ENCODE measurements around the gene RBMS3.
"Not testable (repeated sequence)": the region's sequence is repeated elsewhere in the genome, so short reads cannot be mapped to it uniquely, and the experiment has no call there.

Gene RBMS3

DNA sequence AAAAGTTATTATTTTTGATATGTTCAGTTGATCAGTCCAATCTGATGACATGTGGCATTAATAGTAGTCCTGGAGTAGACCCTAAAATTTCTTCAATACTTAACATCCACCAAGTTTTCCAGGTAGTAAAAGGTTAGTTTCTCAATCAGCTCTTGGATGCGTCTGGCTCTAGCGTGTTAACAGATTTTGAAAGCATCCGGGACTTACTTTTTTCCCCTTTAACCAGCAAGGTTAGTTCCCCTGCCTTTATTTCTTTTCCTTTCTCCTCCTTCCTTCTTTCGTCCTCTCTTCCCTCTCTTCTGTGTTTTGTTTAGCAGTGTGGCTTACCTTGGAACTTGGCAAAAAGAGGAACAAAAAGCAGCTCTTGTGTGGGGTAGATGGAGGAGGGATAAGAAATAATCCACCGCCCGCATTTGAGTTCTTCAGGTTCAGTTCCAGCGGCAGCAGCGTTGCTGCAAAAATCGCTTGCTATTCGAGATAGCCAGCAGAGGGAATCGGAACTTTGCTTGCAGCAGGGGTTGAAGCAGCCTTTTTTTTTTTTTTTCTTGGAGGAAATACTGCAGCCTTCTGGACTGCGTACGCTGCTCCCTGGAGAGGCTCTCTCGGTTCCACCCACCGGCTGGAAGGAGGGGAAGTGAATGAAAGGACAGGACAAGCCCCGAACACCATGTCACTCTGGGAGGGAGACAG, at the start of gene RBMS3:
TSS of gene RBMS3 (plus strand) at position 668 of the 690 bp plus-strand sequence.
- no peak for DNase-seq

DNA sequence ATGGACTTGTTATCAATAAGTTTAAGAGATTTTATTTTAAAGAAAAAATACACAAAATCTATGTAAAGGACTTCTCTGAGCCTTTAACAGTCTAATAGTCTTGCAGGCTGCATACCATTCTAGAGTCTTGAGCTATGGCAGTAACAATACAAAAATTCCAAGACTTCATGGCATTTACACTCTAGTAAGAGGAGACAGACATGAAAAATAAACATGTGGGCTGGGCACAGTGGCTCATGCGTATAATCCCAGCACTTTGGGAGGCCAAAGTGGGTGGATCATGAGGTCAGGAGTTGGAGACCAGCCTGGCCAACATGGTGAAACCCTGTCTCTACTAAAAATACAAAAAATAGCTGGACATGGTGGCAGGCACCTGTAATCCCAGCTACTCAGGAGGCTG, 47.7 kb upstream of the RBMS3 start:
- not testable (repeated sequence) for DNase-seq

DNA sequence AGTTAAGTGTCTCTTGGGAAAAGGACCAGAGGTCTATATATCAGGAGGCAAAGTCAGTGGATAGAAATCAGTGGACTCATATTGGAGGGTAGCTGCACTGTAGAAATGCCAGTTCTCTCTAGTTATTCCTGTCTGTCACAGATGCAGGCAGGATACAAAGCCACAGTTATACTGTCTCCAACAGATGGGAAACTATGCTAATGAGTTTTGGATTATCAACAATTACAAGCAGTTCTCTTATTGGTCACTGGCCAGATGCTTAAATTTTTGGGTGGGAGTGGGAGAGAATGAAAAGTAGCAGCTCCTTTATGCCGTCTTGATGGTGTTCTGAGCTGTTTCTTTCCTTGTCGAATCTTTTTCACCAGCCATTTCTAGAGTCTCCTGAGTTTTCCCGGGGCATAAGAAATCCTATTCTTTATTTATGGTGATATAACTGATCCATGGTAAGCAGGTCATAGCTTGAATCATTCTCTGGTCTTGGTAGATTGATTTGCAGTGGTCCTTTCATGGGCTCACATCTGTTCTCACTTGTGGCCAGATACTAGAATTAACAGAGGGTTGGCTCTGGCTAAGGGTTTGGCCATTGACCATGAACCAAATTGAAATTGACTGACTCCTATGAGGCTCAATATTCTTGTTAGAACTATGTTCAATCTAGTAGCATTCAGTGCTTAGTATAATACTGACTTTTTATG, 44.6 kb upstream of the RBMS3 start:
- no peak for DNase-seq

DNA sequence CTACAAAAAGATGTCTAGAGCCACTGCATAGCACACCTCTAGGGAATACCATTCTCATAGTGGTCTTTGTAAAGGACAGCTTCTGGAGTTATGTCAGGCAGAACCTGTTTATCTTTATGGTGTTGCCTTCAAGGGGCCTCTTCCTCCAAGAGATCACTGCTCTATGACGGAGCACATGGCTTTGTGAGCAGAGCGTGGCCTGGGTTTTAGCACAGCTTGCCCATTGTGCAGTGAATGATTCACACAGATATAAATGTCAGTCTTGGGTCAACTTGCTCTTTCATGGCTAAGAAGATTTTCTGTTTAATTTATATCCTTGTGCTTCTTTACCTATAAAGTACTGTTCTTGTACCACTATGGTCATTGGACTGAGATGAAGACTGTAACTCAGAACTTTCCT, 41.5 kb upstream of the RBMS3 start:
- DNase-seq = no peak

DNA sequence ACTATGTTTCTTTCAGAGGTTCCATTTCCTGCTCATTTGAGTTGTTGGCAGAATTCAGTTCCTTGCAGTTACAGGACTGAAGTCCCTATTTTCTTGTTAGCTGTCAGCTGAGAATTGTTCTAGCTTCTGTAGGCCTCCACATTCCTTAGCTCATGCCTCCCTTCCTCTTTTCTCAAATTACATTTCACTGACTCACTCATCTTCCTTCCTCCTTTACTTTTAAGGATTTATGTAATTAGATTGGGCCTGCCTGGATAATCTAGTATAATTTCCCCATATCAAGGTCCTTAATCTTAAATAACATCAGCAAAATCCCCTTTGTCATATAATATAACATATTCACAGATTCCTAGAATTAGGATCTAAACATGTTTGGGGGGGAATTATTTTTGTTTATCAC, 40.6 kb upstream of the RBMS3 start:
- no peak for DNase-seq

DNA sequence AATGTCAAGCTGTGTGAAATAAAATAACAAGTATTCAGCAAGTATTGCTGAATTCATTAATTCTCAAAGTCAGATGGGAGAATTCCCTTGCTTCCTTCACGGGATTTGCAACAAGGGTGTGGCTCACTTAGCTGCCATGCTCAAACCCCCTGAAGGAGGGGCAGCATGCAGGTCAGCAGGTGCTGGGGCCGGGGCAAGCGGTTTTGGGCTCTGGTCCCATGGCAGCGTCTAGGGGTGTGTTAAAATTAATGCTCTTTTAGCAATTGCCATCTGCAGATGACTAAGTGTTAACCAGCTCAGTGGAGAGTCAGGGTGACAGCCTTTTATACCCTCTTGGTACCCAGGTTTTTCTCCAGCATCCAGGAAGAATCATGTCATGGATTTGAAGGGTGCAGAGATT, 40.0 kb upstream of the RBMS3 start:
- DNase-seq = no peak

DNA sequence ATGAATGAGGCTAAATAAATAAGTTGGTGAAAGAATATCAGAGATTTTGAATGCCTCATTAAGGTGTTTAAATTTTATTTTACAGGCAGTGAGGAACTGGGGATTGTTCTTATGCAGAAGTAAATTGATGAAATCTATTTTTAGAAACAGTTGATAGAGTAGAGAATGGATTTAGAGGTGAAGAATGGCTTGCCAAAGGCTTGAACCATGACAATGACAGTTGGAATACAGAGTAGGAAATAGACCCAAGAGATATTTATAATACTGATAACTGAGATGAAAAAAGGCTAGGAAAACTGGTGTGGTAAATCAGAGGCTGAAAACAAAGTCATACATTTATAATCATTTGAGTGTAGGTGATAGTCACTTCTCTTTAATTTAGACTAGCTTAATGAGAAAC, 39.0 kb upstream of the RBMS3 start:
- DNase-seq = no peak

DNA sequence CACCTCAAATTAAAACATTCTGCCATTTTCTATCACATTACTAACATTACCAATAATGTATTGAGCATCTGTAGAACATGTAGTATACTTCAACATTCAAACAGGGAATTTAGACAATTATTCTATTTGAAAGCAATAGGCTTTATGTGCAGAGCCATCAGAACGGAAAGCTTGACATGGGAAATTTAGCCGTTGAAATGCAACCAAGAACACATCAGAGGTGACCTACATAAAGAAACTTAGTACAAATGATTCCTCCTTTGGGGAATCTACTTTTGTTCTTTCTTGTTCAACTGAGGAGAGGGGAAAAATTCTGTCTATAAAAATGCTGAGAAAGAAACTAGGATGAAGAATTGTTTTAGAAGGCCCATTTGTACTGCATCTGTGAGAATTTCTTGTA, 38.6 kb upstream of the RBMS3 start:
- DNase-seq = no peak

DNA sequence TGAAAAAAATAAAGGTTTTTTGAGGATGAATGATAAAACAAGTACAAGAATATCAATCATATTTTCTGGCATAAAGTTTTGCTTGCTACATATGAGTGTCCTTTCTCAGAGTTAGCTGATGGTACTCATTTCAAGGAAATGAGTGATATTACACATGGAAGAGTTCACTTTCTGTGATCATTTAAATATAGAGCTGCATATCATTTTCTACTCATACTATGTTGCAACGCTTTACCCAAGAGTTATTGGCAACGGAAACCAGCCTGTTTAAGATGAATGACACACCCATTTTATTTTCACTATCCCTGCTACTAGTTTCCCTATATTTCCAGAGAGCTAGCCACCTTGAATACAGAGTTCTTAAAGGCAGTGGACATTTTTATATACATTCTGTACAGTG, 35.4 kb upstream of the RBMS3 start:
- DNase-seq = no peak

DNA sequence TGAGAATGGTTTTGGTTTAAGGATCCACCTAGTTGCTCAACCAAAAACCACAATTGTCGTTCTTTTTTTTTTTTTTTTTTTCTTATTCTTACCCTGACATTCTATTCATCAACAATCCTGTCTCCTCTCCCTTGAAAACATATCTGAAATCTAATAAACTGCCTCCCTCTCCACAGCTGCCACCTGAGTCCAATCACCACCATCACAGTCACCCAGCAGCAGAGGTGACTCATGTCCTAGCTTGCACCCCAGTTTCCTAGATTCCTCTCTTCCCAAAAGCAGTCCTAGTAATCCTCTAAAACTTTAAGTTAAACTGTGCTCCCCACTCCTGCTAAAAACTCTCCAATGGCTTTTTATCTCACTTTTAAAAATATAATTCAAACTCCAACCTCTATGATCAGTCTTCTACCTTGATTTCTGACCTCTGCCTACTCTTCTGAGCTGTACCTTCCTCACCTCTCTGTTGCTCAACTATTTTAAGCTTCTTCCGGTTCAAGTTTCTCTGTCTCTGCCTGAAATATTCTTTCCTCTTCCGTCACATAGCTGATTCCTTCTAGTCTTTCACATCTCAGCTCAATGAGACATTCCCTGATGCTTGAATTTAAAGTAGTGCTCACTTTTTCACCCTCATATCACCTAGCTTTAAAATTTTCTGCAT, 33.7 kb upstream of the RBMS3 start:
- no peak for DNase-seq

DNA sequence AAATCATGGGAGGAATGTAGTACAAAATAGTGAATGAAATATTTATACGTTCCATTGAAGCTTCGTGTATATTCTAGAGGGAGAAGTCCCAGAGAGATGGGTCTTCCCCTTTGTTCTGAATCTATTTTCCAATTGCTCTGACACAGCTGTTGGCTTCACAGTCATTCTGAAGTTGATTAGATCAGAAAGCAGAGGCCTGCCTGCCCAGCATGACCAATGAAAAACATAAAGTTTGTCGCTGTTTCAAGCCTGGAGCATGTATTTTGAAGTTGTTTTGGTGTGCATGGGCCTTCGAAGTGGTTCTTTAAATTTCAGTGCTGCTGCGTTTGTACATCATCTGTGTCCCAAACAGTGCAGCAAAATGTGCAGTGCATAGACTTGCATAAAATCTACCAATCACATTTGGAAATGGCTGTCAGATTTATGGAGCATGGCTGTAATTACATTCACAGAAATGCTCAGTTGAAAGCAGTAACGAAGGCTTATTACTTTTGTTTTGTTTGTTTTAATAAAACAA, 31.0 kb upstream of the RBMS3 start:
- no peak for DNase-seq

DNA sequence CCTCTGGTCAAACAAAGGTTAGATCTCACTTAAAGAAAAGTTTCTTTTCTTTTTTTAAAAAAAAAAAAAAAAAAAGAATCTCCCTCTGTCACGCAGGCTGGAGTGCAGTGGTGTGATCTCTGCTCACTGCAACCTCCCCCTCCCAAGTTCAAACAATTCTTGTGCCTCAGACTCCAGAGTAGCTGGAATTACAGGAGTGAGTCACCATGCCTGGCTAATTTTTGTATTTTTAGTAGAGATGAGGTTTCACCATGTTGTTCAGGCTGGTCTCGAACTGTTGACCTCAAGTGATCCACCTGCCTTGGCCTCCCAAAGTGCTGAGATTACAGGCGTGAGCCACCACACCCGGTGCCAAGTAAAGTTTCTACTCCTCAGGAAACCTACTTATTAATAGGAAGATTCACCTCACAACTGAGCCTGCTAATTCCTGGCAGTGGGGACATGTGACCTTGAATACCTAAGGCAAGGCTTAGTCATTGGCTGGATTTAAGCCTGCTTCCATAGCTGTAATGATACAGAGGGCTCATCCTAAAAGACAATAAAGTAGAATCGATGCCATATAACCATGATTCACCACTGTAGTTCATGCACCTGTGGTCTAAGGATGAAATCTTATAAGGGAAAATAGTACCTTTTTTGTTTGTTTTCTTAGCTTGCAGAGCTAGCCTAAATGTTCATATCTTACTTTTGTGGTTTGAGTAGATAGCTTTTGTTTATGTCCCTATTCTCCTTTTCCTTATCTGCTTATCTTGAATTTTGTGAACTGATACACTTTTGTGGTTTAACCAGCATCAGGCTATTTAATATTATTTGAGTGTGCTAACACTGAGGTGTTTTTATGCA, 24.8 kb upstream of the RBMS3 start:
- DNase-seq = no peak

DNA sequence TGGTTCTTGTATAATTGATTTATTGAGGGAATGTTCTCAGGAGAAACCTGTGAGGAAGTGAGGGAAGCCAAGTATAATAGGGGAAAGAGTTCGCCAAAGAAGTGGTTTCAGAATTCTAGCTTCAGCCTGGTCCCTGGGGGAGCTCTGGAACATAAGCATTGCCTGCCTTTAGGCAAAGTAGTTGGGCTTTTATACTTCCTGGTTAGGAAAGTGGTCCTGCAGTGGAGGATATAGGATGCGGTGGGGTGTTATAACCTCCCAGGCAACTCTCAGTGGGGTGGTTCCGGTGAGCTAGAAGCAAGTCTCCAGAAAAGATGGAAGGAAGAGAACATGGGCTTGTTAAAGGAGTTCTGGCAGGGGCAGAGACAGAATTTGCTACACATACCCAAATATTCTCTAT, 22.7 kb upstream of the RBMS3 start:
- DNase-seq = no peak

DNA sequence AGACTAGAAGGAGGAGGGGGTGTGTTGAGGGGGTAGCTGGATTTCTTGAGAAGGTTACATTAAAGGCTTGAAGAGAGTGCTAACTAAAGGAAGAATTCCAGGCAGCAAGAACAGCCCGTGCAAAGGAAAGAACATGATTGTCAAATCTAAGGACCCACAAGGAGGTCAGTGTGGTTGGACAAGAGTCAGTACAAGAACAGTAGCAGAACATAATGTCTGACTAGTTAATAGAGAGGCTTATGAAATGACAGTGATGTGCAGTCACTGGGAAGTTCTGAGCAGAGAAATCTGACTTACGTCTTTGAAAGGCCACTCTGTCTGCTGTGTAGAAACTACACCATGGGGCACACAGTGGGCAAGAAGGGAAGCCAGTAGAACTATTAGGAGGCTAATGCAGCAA, 19.8 kb upstream of the RBMS3 start:
- DNase-seq = no peak

DNA sequence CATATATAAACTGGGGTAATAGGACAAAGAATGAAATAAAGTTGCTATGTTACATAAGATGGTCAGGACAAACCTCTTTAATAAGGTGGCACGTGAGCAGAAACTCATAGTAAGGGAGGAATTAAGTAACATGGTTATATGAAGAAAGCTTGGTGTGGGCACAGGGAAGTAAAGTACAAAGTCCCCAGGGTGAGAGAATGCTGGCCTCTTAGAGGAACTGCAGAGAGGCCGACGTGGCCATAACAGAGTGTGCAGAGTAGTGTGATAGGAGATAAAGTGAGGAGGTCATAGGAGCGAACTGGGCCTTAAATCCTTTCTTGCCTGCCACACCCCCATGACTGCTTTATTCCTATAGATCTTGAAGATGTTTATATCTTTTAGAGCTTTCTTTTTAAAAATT, 17.4 kb upstream of the RBMS3 start:
- no peak for DNase-seq

DNA sequence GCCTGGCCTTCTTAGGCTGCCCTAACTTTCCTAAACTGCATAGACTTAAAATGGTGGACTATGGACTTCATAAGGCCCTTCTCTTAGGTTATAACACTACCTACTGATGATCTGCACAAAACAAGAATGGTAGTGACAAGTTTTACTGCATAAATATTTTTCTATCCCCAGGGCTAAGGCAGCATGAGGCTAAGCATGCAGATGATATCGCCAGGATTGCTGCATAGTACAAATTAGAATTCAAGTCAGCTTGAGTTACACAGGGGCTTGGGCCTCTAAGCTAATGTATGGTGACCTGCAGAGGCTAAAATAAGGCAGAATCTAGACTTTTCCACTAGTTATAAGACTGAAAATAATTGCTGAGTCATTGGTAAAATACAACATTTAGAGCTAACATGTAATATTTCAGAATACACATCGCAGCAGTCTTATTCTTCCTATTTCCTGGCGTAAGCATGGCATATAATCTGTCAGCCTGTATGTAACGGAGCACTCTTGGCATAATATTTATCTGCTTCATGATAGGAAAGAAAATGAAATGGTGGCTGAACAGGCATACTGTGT, 15.3 kb upstream of the RBMS3 start:
- no peak for DNase-seq

DNA sequence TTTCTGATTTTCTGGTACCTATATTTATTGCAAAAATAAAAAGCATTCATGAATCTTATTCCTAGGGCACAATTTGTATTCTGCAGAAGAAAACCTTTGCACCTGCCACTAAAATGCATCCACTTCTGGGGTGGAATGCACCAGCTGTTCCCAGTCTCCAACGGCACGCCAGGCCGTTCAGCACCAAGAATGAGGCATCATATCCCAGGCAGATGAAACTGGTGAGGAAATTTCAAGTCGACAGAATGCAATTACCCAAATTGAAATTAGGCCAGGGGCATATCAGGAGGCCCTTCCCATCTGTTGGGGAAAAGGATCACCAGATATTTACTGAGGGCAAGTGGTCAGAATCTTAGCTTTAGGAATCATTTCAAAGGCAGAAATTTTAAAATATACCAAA, 13.6 kb upstream of the RBMS3 start:
- DNase-seq = no peak

DNA sequence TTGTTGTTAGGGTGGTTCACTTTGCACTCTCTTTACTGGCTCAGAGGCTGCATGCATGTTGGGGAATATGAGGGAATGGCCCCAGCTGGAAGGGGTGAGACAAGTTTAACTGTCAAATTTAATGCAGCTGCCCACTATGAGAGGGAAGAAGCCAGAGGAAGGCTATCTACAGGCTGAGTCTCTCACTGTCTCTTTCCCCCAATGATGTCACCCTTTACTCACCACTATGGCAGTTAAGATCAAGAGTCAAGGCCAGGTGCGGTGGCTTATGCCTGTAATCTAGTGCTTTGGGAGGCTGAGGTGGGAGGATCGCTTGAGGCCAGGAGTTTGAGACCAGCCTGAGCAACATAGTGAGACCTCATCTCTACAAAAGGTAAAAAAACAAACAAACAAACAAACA, 12.2 kb upstream of the RBMS3 start:
- no peak for DNase-seq

DNA sequence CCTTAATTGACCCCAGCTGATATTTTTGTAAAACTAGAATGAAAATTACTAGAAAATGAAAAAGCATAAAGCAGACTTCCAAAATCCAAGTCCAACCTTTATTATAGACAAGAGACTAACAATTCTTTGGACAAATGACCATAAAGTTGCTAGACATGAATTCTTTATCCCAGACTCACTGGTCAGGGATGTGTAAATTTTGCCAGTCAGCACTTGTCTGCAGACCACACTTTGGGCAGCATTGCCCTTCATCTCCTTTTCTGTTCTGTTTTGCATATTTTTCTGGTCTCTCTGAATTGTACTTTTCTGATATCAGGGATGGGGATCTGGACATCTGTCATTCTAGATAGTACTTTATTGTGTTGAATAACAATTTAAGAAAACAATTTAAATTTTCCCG, 10.1 kb upstream of the RBMS3 start:
- no peak for DNase-seq

DNA sequence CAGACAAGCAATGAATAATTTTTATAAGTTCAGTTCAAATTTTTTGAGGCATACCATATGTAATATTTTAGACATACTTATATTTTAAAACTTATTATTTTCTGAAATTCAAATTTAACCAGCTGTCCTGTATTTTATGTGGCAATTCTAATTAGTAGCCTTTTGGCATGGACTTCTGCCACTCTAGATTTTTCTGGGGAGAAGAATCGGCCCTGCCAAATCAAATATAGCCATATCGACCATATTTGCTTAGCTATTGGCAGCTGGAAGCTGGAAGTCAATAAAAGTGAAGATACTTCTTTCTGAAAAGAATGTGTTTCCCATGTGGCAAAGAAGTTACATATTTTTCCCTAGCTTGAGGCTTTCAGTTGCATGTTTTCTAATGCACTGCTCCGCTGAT, 9.4 kb upstream of the RBMS3 start:
- DNase-seq = no peak

DNA sequence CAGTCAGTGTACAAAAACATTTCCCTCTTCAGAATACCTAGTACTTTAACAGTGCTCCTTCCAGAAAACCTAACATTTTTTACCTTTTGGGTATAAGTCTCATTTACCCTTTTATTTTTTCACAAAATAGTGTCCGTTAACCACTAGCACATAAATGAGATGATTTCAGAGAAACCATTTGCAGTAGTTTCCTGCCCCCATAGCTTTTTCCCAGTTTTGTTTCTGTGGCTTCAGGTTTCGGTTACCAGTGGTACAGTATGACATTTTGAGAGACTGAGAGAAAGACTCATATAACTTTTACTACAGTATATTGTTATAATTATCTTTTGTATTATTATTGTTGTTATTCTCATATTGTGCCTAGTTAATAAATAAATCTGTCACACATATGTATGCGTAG, 6.2 kb upstream of the RBMS3 start:
- DNase-seq = no peak

DNA sequence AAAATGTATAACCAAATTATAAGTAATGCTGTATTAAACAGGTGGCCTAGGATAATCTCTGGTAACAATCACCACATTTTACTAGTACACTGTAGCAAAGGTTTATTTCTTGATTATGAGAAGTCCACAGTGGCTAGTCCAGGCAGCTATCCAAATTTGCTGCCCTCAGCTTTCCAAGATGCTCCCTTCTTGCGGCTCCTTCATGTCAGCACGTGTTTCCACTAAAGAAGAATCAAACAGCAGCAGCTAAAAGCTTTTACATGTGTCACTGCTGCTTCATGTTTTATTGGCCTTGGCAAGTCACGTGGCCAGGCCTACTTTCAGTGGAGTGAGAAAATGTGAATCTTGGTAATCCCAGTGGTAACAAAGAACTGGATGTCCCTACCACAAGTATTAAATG, 5.6 kb upstream of the RBMS3 start:
- DNase-seq = no peak

DNA sequence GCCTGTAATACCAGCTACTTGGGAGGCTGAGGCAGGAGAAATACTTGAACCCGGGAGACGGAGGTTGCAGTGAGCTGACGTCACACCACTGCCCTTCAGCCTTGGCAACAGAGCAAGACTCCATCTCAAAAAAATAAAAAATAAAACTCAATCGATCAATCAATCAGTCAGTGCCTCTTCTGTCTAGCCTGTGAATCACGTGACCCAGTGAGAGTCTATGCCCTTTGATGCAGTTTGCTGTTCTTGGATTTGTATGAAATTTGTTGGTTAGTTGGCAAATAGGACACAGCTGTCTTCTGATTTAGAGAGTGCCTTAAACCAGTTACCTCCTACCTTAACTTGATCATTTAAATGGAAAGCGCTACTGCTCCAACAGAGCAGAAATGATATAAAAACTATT, 3.6 kb upstream of the RBMS3 start:
- no peak for DNase-seq

All from activated naive CD4-positive, alpha-beta T cell (primary cell).